ENCODE measurements around the gene FBXL15. TPM values are rescaled to one million over a fixed set of nuclear protein-coding genes. Genes with fewer than 3 reads are reported as not detected.

The FBXL15 gene
- total and polyA plus RNA-seq, 12 donors: 6.7 to 19.2 (median 10.2) TPM

DNA sequence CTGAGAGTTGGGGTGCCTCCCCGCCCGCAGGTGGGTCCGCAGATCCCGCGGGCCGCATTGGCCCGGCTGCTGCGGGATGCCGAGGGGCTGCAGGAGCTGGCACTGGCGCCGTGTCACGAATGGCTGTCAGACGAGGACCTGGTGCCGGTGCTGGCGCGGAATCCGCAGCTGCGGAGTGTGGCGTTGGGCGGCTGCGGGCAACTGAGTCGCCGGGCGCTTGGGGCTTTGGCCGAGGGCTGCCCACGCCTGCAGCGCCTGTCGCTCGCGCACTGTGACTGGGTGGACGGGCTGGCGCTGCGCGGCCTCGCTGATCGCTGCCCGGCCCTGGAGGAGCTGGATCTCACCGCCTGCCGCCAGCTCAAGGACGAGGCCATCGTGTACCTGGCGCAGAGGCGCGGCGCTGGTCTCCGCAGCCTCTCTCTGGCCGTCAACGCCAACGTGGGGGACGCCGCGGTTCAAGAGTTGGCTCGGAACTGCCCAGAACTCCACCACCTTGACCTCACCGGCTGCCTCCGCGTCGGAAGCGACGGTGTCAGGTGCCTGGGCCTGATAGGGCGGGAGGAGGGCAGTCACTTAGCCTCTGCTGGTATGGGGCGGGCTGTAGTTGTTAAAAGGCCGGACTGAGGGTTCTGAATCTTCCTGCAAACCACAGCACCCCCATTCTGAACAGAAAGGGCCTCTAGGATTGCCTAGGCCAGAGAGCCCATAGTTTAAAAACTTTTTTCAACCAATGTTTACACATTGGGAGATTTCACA, 1.3 kb downstream of the FBXL15 start:
- ATAC-seq: peak in 7 of 8 donors; percentile 1 to 40 (median 5)
- WGBS, 2 donors: 1% methylated on average over 55 to 62 of the region's 62 CpGs
- Histone ChIP-seq H3K9me3 (no peaks in the 10 kb centered on the region), H3K36me3 (peaks cover 0 to 25% (median 0%) of the 10 kb centered on the region in 9 donors), H3K4me1 (peaks cover 15 to 40% (median 36%) of the 10 kb centered on the region in 9 donors), H3K27ac (peak overlapping the region; percentile 70 to 97 (median 91)), H3K27me3 (peaks cover 0 to 23% (median 21%) of the 10 kb centered on the region in 7 donors), H3K4me3 (peak overlapping the region; percentile 80 to 100 (median 94))
- intact Hi-C loops (cut with DNase I): loop anchor here in 4 of 10 donors (1.0 to 10.0 kb wide), 5 partner anchors 27 to 253 kb away; partner anchors contain the start of genes ACTR1A (in 2 of the 4), SUFU (in 2 of the 4) and NFKB2 (in 1 of the 4)
- no peak for DNase-seq
- no peak for TF ChIP-seq CTCF (IDR thresholded peaks at IDR 0.05)

- Histone ChIP-seq H3K9me3 (no peaks in the 10 kb centered on the region), H3K36me3 (peaks cover 0 to 25% (median 0%) of the 10 kb centered on the region in 9 donors), H3K4me3 (peak overlapping the region; percentile 80 to 100 (median 94)), H3K4me1 (peaks cover 15 to 40% (median 36%) of the 10 kb centered on the region in 9 donors), H3K27ac (peak overlapping the region; percentile 70 to 97 (median 91)), H3K27me3 (peaks cover 0 to 17% (median 14%) of the 10 kb centered on the region in 7 donors)
- DNase-seq (peak; percentile 77 to 82), ATAC-seq (peak; percentile 49 to 64 (median 62))
- 5 to 7% methylated on average over 28 of the region's 28 CpGs for WGBS, 2 donors
- TF ChIP-seq CTCF (IDR thresholded peaks at IDR 0.05): peak; percentile 54 to 93 (median 81)
- intact Hi-C loops (cut with DNase I): loop anchor here in 4 of 10 donors (2.0 to 10.0 kb wide), 4 partner anchors 28 to 80 kb away; partner anchors contain the start of genes ACTR1A (in 2 of the 4), SUFU (in 2 of the 4) and NFKB2 (in 1 of the 4)
Observed at GRCh38 chr10:102422545-102423129, 2.0 kb downstream of the FBXL15 start.

GRCh38 chr10:102423372-102423968, 2.8 kb downstream of the FBXL15 start:
- Histone ChIP-seq H3K4me1 (peaks cover 15 to 40% (median 36%) of the 10 kb centered on the region in 9 donors), H3K27me3 (peaks cover 0 to 9% (median 7%) of the 10 kb centered on the region in 7 donors), H3K36me3 (peaks cover 0 to 25% (median 0%) of the 10 kb centered on the region in 9 donors), H3K9me3 (no peaks in the 10 kb centered on the region), H3K27ac (peak overlapping the region in 3 of 10 donors; percentile 81 to 97 (median 91)), H3K4me3 (peak overlapping the region in 2 of 10 donors; percentile 93 to 99)
- intact Hi-C loops (cut with DNase I): loop anchor here in 4 of 10 donors (2.0 to 10.0 kb wide), 4 partner anchors 29 to 79 kb away; partner anchors contain the start of genes ACTR1A (in 2 of the 4), SUFU (in 2 of the 4) and NFKB2 (in 1 of the 4)
- ATAC-seq: no peak
- WGBS, 2 donors: 92% methylated on average over 13 of the region's 13 CpGs
- TF ChIP-seq CTCF (IDR thresholded peaks at IDR 0.05): no peak
- DNase-seq: no peak

GRCh38 chr10:102424145-102424544, 3.5 kb downstream of the FBXL15 start:
- 77 to 92% methylated on average over 9 of the region's 9 CpGs for WGBS, 2 donors
- intact Hi-C loops (cut with DNase I): loop anchor here in 4 of 10 donors (5.0 to 10.0 kb wide), 3 partner anchors 38 to 78 kb away; partner anchors contain the start of genes ACTR1A (in 2 of the 4) and SUFU (in 2 of the 4)
- no peaks in the 10 kb centered on the region for H3K9me3 ChIP-seq

More at GRCh38 chr10:102424145-102424544, 3.5 kb downstream of the FBXL15 start:
- no peak for DNase-seq
- H3K36me3 ChIP-seq: peaks cover 0 to 25% (median 0%) of the 10 kb centered on the region in 9 donors
- peaks cover 0 to 3% (median 0%) of the 10 kb centered on the region in 7 donors for H3K27me3 ChIP-seq
- no peak overlapping the region for H3K4me3 ChIP-seq
- peaks cover 14 to 37% (median 33%) of the 10 kb centered on the region in 9 donors for H3K4me1 ChIP-seq
- no peak overlapping the region for H3K27ac ChIP-seq
- no peak for ATAC-seq
- TF ChIP-seq CTCF (IDR thresholded peaks at IDR 0.05): no peak
